ENCODE data around the gene EYS. TPM values are rescaled to one million over a fixed set of nuclear protein-coding genes. Genes with fewer than 3 reads are reported as not detected.

The EYS gene
- total RNA-seq, 1 experiment from 2014 or later = 1.5 TPM

GRCh38 chr6:63705707-63706106 lies 2001.3 kb downstream of the EYS start:
- Mint-ChIP-seq H3K27ac (ENCODE audit: low read depth, unreplicated experiment) (no peak overlapping the region), H3K27me3 (ENCODE audit: insufficient read depth, unreplicated experiment) (no peaks in the 10 kb centered on the region), H3K9me3 (ENCODE audit: unreplicated experiment) (no peaks in the 10 kb centered on the region), H3K4me3 (ENCODE audit: unreplicated experiment) (no peak overlapping the region), H3K36me3 (ENCODE audit: insufficient read depth, unreplicated experiment) (peaks cover 91% of the 10 kb centered on the region), H3K4me1 (ENCODE audit: insufficient read depth, unreplicated experiment) (no peaks in the 10 kb centered on the region)
- no TSS peak for BruUV-seq (replicated peaks)
- CTCF ChIA-PET = interaction anchor here (0.9 to 1.4 kb wide), 2 partner anchors 107 to 356 kb away, joined by 3 to 4 read pairs; no protein-coding TSS in a partner anchor
- no peak for DNase-seq (ENCODE audit: unreplicated experiment)
- TF ChIP-seq CTCF (IDR thresholded peaks at IDR 0.05; ENCODE audit: unreplicated experiment) = no peak
- intact Hi-C loops (cut with micrococcal nuclease) = no loop called here
- POLR2A ChIA-PET = no interaction called here

- ChIA-PET CTCF (interaction anchor here (0.7 to 1.1 kb wide), 4 partner anchors 71 to 338 kb away, joined by 3 read pairs; no protein-coding TSS in a partner anchor), POLR2A (interaction anchor here (0.9 kb wide), 2 partner anchors 9 to 13 kb away, joined by 3 read pairs; no protein-coding TSS in a partner anchor)
- H3K4me1 Mint-ChIP-seq (ENCODE audit: insufficient read depth, unreplicated experiment) = no peaks in the 10 kb centered on the region
- no peak overlapping the region for H3K27ac Mint-ChIP-seq (ENCODE audit: low read depth, unreplicated experiment)
- DNase-seq (ENCODE audit: unreplicated experiment) = no peak
- TF ChIP-seq CTCF (IDR thresholded peaks at IDR 0.05; ENCODE audit: unreplicated experiment) = no peak
- peaks cover 37% of the 10 kb centered on the region for H3K36me3 Mint-ChIP-seq (ENCODE audit: insufficient read depth, unreplicated experiment)
- H3K27me3 Mint-ChIP-seq (ENCODE audit: insufficient read depth, unreplicated experiment) = no peaks in the 10 kb centered on the region
- no TSS peak for BruUV-seq (replicated peaks)
- no peak overlapping the region for H3K4me3 Mint-ChIP-seq (ENCODE audit: unreplicated experiment)
- H3K9me3 Mint-ChIP-seq (ENCODE audit: unreplicated experiment) = no peaks in the 10 kb centered on the region
- intact Hi-C loops (cut with micrococcal nuclease) = no loop called here
Measured at GRCh38 chr6:63690221-63690620, 2016.8 kb downstream of the EYS start.

GRCh38 chr6:63689421-63689820 lies 2017.6 kb downstream of the EYS start:
- intact Hi-C loops (cut with micrococcal nuclease) = loop anchor here (2.0 to 5.0 kb wide), 2 partner anchors 75 to 337 kb away; no protein-coding TSS in a partner anchor
- Mint-ChIP-seq H3K27me3 (ENCODE audit: insufficient read depth, unreplicated experiment) (no peaks in the 10 kb centered on the region), H3K27ac (ENCODE audit: low read depth, unreplicated experiment) (no peak overlapping the region), H3K9me3 (ENCODE audit: unreplicated experiment) (no peaks in the 10 kb centered on the region), H3K36me3 (ENCODE audit: insufficient read depth, unreplicated experiment) (peaks cover 45% of the 10 kb centered on the region), H3K4me3 (ENCODE audit: unreplicated experiment) (no peak overlapping the region), H3K4me1 (ENCODE audit: insufficient read depth, unreplicated experiment) (no peaks in the 10 kb centered on the region)
- DNase-seq (ENCODE audit: unreplicated experiment) = no peak
- TF ChIP-seq CTCF (IDR thresholded peaks at IDR 0.05; ENCODE audit: unreplicated experiment) = no peak
- CTCF ChIA-PET = interaction anchor here (0.7 to 1.2 kb wide), 3 partner anchors 40 to 337 kb away, joined by 3 to 4 read pairs (median 3); no protein-coding TSS in a partner anchor
- no TSS peak for BruUV-seq (replicated peaks)
- POLR2A ChIA-PET = no interaction called here

- H3K9me3 Mint-ChIP-seq (ENCODE audit: unreplicated experiment) = no peaks in the 10 kb centered on the region
- H3K4me1 Mint-ChIP-seq (ENCODE audit: insufficient read depth, unreplicated experiment) = no peaks in the 10 kb centered on the region
- no peaks in the 10 kb centered on the region for H3K27me3 Mint-ChIP-seq (ENCODE audit: insufficient read depth, unreplicated experiment)
- CTCF ChIA-PET = interaction anchor here (0.6 to 5.3 kb wide), 7 partner anchors 13 to 333 kb away, joined by 3 to 26 read pairs (median 3); no protein-coding TSS in a partner anchor
- BruUV-seq (replicated peaks) = no TSS peak
- POLR2A ChIA-PET = interaction anchor here (0.7 to 0.8 kb wide), 2 partner anchors 49 to 107 kb away, joined by 3 read pairs; no protein-coding TSS in a partner anchor
- no peak for TF ChIP-seq CTCF (IDR thresholded peaks at IDR 0.05; ENCODE audit: unreplicated experiment)
- H3K36me3 Mint-ChIP-seq (ENCODE audit: insufficient read depth, unreplicated experiment) = peaks cover 49% of the 10 kb centered on the region
- DNase-seq (ENCODE audit: unreplicated experiment) = no peak
- intact Hi-C loops (cut with micrococcal nuclease) = loop anchor here (5.0 kb wide), 1 partner anchor 333 kb away; no protein-coding TSS in a partner anchor
- H3K4me3 Mint-ChIP-seq (ENCODE audit: unreplicated experiment) = no peak overlapping the region
- no peak overlapping the region for H3K27ac Mint-ChIP-seq (ENCODE audit: low read depth, unreplicated experiment)
Measured at GRCh38 chr6:63685446-63686379, 2021.3 kb downstream of the EYS start.

All from MCF 10A (cell line).